GM10847 (cell line): ENCODE data around the gene FRMD4A.

ENCODE experiments used
- POLR2A ChIP-seq: IDR thresholded peaks from 2 replicates; pipeline ENCODE4 v1.6.1; 2011; ENCODE audit not compliant: insufficient read length; ENCODE audit errors: extremely low read depth

Gene FRMD4A

GRCh38 chr10:13712476-13712836 is 618.3 kb downstream of the FRMD4A start:
- no peak for TF ChIP-seq POLR2A

GRCh38 chr10:13711291-13711690 is 619.4 kb downstream of the FRMD4A start:
- no peak for TF ChIP-seq POLR2A

GRCh38 chr10:13709931-13710650 is 620.6 kb downstream of the FRMD4A start:
- TF ChIP-seq POLR2A: no peak

GRCh38 chr10:13708256-13708990 is 622.3 kb downstream of the FRMD4A start:
- TF ChIP-seq POLR2A: no peak

GRCh38 chr10:13707156-13707881 is 623.4 kb downstream of the FRMD4A start:
- TF ChIP-seq POLR2A: no peak

GRCh38 chr10:13706604-13707003 is 624.1 kb downstream of the FRMD4A start:
- TF ChIP-seq POLR2A: no peak

GRCh38 chr10:13706175-13706574 is 624.5 kb downstream of the FRMD4A start:
- no peak for TF ChIP-seq POLR2A

- no peak for TF ChIP-seq POLR2A
Observed at GRCh38 chr10:13705526-13706174, 625.1 kb downstream of the FRMD4A start.

- TF ChIP-seq POLR2A: no peak
Observed at GRCh38 chr10:13704964-13705363, 625.8 kb downstream of the FRMD4A start.

GRCh38 chr10:13703997-13704536 is 626.7 kb downstream of the FRMD4A start:
- TF ChIP-seq POLR2A: no peak

GRCh38 chr10:13703101-13703818 is 627.5 kb downstream of the FRMD4A start:
- no peak for TF ChIP-seq POLR2A

GRCh38 chr10:13701157-13701919 is 629.4 kb downstream of the FRMD4A start:
- no peak for TF ChIP-seq POLR2A

GRCh38 chr10:13700473-13701144 is 630.1 kb downstream of the FRMD4A start:
- TF ChIP-seq POLR2A: no peak
